ENCODE measurements around the gene NCOA1. TPM values are rescaled to one million over a fixed set of nuclear protein-coding genes. Genes with fewer than 3 reads are reported as not detected.
"Not testable (repeated sequence)": the region's sequence is repeated elsewhere in the genome, so short reads cannot be mapped to it uniquely, and the experiment has no call there.

NCOA1 gene
- total RNA-seq, 2 donors from 2014 or later: 44.2 to 47.1 TPM

DNA sequence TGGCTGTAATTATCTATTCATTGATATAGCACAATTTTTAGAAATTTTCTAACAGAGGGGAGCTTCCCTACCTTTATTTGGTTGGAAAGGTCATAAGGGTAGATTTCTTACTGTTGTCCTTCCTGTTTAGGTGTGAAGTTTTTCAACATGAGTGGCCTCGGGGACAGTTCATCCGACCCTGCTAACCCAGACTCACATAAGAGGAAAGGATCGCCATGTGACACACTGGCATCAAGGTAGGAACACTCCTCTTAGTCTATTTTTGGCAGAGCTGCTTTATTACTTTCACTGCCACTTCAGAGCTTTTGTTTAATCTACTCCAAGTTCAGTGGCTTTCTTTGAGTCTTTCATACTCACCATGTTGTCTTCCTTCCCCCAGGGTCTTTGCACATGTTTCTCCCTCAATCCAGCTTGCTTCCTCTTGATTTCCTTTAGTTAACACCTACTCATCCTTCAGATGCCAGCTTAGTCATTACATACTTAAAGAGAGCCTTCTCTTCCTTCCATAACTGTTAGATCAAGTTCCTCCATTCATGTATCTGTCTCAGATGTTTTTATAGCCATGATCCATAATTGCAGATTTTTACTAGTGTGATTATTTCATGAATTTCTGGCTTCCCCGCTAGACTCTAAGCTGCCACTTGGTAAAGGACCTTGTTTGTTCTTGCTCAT, 167.6 kb downstream of the NCOA1 start:
- peaks cover 22% of the 10 kb centered on the region for H3K4me1 Mint-ChIP-seq
- no peak for DNase-seq
- no peak overlapping the region for H3K27ac Mint-ChIP-seq
- H3K9me3 ChIP-seq (ENCODE audit: control insufficient read depth, low read length, poor library complexity, severe bottlenecking): no peaks in the 10 kb centered on the region
- no peak overlapping the region for H3K4me3 Mint-ChIP-seq
- peaks cover 11% of the 10 kb centered on the region for H3K36me3 Mint-ChIP-seq (ENCODE audit: low read depth)
- H3K27me3 Mint-ChIP-seq: no peaks in the 10 kb centered on the region
- ATAC-seq: no peak

DNA sequence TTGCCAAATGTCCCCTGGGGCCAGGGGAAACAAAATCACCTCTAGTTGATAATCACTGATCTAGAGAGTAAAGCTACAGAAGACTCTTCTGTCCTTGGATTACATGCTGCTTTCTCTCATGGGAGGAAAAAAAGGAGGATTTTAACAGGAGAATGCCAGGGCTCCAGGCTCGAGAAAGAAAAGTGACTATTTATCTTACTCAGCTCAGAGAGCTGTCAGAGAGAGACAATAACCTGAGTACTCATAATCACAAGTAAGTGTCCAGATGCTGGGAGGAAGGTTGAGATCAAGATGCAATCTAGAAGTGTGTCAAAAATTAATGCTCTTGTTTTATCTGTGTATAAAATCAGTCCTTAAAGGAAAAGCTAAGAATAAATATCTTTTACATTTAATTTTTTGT, 168.8 kb downstream of the NCOA1 start:
- Mint-ChIP-seq H3K27me3 (no peaks in the 10 kb centered on the region), H3K36me3 (ENCODE audit: low read depth) (peaks cover 12% of the 10 kb centered on the region), H3K4me3 (no peak overlapping the region), H3K27ac (no peak overlapping the region), H3K4me1 (peaks cover 20% of the 10 kb centered on the region)
- H3K9me3 ChIP-seq (ENCODE audit: control insufficient read depth, low read length, poor library complexity, severe bottlenecking): no peaks in the 10 kb centered on the region
- DNase-seq (no peak), ATAC-seq (no peak)

DNA sequence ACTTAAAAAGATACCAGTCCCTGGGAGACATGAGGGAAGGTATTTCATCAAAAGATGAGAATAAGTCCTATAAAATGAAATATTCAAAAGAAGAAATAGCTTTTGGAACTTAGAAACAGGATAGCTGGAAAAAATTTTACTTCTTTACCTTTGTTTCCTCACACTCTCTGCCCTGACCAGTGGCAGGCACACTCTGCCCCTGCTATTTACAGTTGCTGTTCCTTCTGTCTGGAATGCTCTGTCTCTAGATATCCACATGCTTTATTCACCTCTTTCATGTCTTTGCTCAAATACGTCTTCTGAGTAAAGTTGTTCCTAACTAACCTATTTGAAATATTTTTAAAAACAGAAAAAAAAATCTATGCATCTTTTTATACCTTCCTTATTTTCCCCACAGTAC, 176.5 kb downstream of the NCOA1 start:
- Mint-ChIP-seq H3K36me3 (ENCODE audit: low read depth) (peaks cover 7% of the 10 kb centered on the region), H3K4me3 (no peak overlapping the region), H3K27me3 (no peaks in the 10 kb centered on the region), H3K4me1 (peaks cover 10% of the 10 kb centered on the region), H3K27ac (no peak overlapping the region)
- no peak for ATAC-seq
- DNase-seq: no peak
- H3K9me3 ChIP-seq (ENCODE audit: control insufficient read depth, low read length, poor library complexity, severe bottlenecking): no peaks in the 10 kb centered on the region

DNA sequence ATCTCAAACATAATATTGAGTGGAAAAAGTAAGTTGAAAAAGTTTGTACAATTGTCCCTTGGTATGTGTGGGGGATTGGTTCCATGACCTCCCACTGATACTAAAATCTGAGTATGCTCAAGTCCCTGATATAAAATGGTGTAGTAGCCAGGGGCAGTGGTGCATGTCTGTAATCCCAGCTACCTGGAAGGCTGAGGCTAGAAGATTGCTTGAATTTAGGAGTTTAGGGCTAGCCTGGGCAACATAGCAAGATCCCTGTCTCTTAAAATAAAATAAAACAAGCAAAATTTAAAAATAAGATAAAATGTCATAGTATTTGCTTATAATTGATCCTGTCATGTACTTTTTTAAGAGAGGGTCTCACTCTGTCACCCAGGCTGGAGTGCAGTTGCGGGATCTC, 180.2 kb downstream of the NCOA1 start:
- H3K27ac Mint-ChIP-seq: peak overlapping the region; percentile 80
- ATAC-seq (no peak), DNase-seq (no peak)
- H3K36me3 Mint-ChIP-seq (ENCODE audit: low read depth): peaks cover 7% of the 10 kb centered on the region
- H3K4me1 Mint-ChIP-seq: peaks cover 6% of the 10 kb centered on the region
- H3K9me3 ChIP-seq (ENCODE audit: control insufficient read depth, low read length, poor library complexity, severe bottlenecking): no peaks in the 10 kb centered on the region
- H3K4me3 Mint-ChIP-seq: no peak overlapping the region
- no peaks in the 10 kb centered on the region for H3K27me3 Mint-ChIP-seq

DNA sequence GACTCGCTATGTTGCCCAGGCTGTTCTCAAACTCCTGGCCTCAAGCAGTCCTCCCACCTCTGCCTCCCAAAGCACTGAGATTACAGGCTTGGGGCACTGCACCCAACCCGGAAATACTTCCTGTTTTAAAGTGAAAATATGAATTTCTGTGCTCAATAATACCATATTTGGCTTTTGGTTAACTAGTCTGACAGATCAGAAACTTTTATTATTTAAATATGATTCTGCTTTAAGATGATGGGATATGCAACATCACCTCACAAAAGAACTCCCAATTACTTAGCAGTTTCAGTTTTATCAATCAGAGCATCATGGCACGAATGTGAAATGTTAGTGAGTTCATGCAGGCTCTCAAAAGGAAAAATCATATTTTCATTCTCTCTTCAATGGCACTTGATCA, 181.5 kb downstream of the NCOA1 start:
- Mint-ChIP-seq H3K4me3 (no peak overlapping the region), H3K27ac (peak overlapping the region; percentile 80), H3K4me1 (peaks cover 6% of the 10 kb centered on the region), H3K36me3 (ENCODE audit: low read depth) (peaks cover 9% of the 10 kb centered on the region), H3K27me3 (no peaks in the 10 kb centered on the region)
- no peaks in the 10 kb centered on the region for H3K9me3 ChIP-seq (ENCODE audit: control insufficient read depth, low read length, poor library complexity, severe bottlenecking)
- ATAC-seq: no peak
- DNase-seq: no peak

DNA sequence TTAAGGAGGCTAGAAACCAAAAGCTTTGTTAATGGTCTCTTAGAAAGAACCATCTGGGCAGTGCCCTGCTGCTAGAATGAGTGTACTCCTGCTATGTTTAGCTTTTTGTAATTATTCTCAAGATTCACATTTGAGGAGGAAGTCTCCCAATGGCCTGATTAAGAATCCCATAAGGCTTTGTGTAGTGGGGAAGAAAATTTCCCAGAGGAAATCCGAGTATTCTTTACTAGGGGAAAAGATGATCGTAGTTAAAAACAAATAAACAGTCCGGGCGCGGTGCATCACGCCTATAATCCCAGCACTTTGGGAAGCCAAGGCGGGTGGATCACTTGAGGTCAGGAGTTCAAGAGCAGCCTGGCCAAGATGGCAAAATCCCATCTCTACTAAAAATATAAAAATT, 184.3 kb downstream of the NCOA1 start:
- DNase-seq (no peak), ATAC-seq (no peak)
- Mint-ChIP-seq H3K4me1 (peaks cover 5% of the 10 kb centered on the region), H3K27ac (peak overlapping the region; percentile 16), H3K36me3 (ENCODE audit: low read depth) (peaks cover 14% of the 10 kb centered on the region), H3K27me3 (no peaks in the 10 kb centered on the region), H3K4me3 (no peak overlapping the region)
- H3K9me3 ChIP-seq (ENCODE audit: control insufficient read depth, low read length, poor library complexity, severe bottlenecking): no peaks in the 10 kb centered on the region

DNA sequence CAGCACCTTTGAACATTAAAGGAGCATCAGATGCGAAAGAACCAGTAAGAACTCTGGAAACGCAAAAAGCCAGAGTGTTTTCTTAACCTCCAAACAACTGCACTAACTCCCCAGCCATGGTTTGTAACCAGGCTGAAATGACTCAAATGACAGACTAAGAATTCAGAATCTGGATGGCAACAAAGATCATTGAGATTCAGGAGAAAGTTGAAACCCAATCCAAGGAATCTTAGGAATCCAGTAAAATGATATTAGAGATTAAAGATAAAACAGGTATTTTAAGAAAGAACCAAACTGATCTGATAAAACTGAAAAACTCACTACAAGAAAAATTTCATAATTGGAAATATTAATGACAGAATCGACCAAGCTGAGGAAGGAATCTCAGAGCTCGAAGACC, 185.4 kb downstream of the NCOA1 start:
- no peak overlapping the region for H3K4me3 Mint-ChIP-seq
- peaks cover 12% of the 10 kb centered on the region for H3K36me3 Mint-ChIP-seq (ENCODE audit: low read depth)
- no peak overlapping the region for H3K27ac Mint-ChIP-seq
- ATAC-seq (no peak), DNase-seq (no peak)
- peaks cover 3% of the 10 kb centered on the region for H3K4me1 Mint-ChIP-seq
- no peaks in the 10 kb centered on the region for H3K27me3 Mint-ChIP-seq
- H3K9me3 ChIP-seq (ENCODE audit: control insufficient read depth, low read length, poor library complexity, severe bottlenecking): no peaks in the 10 kb centered on the region

DNA sequence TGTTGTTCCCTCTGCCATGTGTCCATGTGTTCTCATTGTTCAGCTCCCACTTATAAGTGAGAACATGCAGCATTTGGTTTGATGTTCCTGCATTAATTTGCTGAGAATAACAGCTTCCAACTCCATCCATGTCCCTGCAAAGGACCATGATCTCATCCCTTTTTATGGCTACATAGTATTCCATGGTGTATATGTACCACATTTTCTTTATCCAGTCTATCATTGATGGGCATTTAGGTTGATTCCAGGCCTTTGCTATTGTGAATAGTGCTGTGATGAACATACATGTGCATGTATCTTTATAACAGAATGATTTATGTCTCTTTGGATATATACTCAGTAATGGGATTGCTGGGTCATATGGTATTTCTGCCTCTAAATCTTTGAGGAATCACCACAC, 187.0 kb downstream of the NCOA1 start:
- H3K36me3 Mint-ChIP-seq (ENCODE audit: low read depth): peaks cover 12% of the 10 kb centered on the region
- not testable (repeated sequence) for H3K4me1 Mint-ChIP-seq; H3K27me3 Mint-ChIP-seq; H3K9me3 ChIP-seq (ENCODE audit: control insufficient read depth, low read length, poor library complexity, severe bottlenecking); DNase-seq; H3K27ac Mint-ChIP-seq; H3K4me3 Mint-ChIP-seq; ATAC-seq

DNA sequence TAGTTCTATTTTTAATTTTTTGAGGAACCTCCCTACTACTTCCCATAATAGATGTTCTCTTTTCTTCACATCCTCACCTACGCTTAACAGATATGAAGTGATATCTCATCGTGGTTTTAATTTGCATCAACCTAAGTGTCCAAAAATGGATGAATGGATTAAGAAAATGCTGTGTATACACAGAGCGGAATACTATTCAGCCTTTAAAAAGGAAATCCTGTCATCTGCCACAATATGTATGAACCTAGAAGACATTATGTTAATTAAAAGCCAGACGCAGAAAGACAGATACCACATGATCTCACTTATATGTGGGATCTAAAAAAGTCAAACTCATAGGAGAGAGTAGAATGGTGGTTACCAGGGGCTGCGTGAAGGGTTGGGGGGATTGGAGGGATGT, 189.1 kb downstream of the NCOA1 start:
- no peak for DNase-seq
- H3K9me3 ChIP-seq (ENCODE audit: control insufficient read depth, low read length, poor library complexity, severe bottlenecking): no peaks in the 10 kb centered on the region
- no peak overlapping the region for H3K27ac Mint-ChIP-seq
- no peak overlapping the region for H3K4me3 Mint-ChIP-seq
- ATAC-seq: no peak
- peaks cover 8% of the 10 kb centered on the region for H3K36me3 Mint-ChIP-seq (ENCODE audit: low read depth)
- no peaks in the 10 kb centered on the region for H3K4me1 Mint-ChIP-seq
- H3K27me3 Mint-ChIP-seq: no peaks in the 10 kb centered on the region

DNA sequence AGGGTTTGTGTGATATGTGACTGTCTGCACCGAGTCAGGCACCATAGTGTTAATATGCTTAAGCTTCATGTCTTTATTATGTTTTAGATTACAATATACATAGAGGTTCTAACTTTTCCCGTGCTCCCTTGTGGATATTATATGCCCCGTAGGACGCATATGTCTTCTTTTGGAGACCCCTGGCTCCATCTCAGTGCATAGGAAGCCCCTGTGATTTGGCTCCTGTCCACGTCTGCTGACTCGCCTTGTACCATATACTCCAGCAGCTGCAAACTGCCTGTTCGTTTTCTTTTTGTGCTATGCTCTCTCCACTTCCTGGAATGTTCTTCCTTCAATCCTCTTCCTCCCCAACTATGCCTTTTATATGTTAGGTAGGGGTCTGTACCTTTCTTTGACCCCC, 191.2 kb downstream of the NCOA1 start:
- no peaks in the 10 kb centered on the region for H3K27me3 Mint-ChIP-seq
- DNase-seq (no peak), ATAC-seq (no peak)
- H3K9me3 ChIP-seq (ENCODE audit: control insufficient read depth, low read length, poor library complexity, severe bottlenecking): no peaks in the 10 kb centered on the region
- peaks cover 8% of the 10 kb centered on the region for H3K36me3 Mint-ChIP-seq (ENCODE audit: low read depth)
- H3K27ac Mint-ChIP-seq: no peak overlapping the region
- no peaks in the 10 kb centered on the region for H3K4me1 Mint-ChIP-seq
- no peak overlapping the region for H3K4me3 Mint-ChIP-seq

DNA sequence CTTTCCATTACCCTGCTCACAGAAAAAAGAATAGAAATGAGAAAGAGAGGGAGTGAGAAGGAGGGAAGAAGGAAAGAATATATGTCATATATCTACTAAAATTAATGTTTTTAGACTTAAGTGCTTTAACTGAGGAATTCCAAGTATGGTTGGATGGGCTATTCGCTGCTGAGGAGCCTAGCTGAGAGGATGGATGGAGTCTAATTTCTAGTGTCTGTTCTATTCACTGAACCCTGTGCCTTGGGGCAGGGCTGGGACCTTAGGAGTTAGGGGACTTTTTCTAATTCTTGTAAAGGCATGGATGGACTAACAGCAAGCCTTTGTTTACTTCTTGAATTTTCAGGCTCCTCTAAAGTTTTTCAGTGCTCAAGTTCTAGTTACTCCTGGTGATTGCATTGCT, 192.4 kb downstream of the NCOA1 start:
- Mint-ChIP-seq H3K36me3 (ENCODE audit: low read depth) (peaks cover 8% of the 10 kb centered on the region), H3K27me3 (no peaks in the 10 kb centered on the region), H3K27ac (no peak overlapping the region), H3K4me1 (no peaks in the 10 kb centered on the region), H3K4me3 (no peak overlapping the region)
- DNase-seq (no peak), ATAC-seq (no peak)
- no peaks in the 10 kb centered on the region for H3K9me3 ChIP-seq (ENCODE audit: control insufficient read depth, low read length, poor library complexity, severe bottlenecking)

DNA sequence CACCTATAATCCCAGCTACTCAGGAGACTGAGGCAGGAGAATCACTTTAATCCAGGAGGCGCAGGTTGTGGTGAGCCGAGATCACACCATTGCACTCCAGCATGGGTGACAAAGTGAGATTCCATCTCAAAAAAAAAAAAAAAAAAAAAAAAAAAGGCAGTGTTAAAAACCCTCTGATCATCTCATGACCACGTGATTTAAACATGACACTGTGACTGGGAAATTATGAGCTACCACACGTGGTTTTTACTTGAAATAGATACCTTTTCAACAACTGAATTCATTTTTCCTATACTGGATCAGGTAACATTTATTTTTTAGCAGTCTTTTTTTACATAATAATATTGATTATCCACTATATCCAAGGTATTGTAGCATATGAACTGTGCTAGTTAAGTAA, 199.5 kb downstream of the NCOA1 start:
- H3K27me3 Mint-ChIP-seq: no peaks in the 10 kb centered on the region
- peaks cover 2% of the 10 kb centered on the region for H3K4me1 Mint-ChIP-seq
- H3K27ac Mint-ChIP-seq: no peak overlapping the region
- no peak for ATAC-seq
- H3K36me3 Mint-ChIP-seq (ENCODE audit: low read depth): peaks cover 10% of the 10 kb centered on the region
- no peak for DNase-seq
- H3K4me3 Mint-ChIP-seq: no peak overlapping the region
- no peaks in the 10 kb centered on the region for H3K9me3 ChIP-seq (ENCODE audit: control insufficient read depth, low read length, poor library complexity, severe bottlenecking)

DNA sequence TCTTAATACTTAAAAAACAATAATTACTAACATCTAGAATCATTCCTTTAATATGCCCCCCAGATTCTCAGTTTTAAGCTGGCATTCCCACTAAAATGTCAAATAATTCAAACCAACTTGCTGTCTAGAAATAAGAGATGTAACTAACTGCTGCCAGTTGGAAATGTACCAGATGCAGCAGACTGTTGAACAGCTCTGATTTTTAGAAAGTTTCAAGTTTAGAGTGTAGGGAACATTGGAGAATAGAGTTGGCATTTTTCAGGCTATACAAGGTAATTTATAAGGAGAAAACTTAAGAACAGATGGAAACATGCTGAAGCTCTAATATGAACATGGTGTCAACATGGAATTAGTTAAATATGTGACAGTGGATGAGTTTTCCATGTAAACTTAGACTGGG, 200.8 kb downstream of the NCOA1 start:
- H3K27me3 Mint-ChIP-seq: no peaks in the 10 kb centered on the region
- DNase-seq: no peak
- no peaks in the 10 kb centered on the region for H3K9me3 ChIP-seq (ENCODE audit: control insufficient read depth, low read length, poor library complexity, severe bottlenecking)
- H3K4me3 Mint-ChIP-seq: no peak overlapping the region
- no peak overlapping the region for H3K27ac Mint-ChIP-seq
- H3K4me1 Mint-ChIP-seq: peaks cover 2% of the 10 kb centered on the region
- peaks cover 13% of the 10 kb centered on the region for H3K36me3 Mint-ChIP-seq (ENCODE audit: low read depth)
- no peak for ATAC-seq

DNA sequence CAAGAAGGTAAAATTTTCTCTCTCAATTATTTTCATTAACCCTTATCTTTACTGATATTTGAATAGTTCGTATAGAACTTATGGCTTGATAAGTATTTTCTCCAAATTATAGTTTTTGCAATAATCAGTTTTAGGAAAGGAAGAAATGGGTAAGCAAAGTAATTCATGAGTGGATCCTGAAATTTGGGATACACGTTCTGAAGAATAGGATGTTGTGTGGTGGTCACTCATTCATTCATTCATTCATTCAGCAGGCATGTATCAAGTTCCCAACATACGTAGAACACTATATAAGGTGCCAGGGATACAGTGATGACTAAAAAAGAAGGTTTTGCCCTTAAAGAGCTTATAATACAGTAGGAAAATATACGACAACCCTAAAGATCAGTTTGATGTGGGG, 206.7 kb downstream of the NCOA1 start:
- no peak for ATAC-seq
- Mint-ChIP-seq H3K27ac (no peak overlapping the region), H3K36me3 (ENCODE audit: low read depth) (peaks cover 10% of the 10 kb centered on the region), H3K27me3 (no peaks in the 10 kb centered on the region), H3K4me1 (no peaks in the 10 kb centered on the region), H3K4me3 (no peak overlapping the region)
- DNase-seq: no peak
- H3K9me3 ChIP-seq (ENCODE audit: control insufficient read depth, low read length, poor library complexity, severe bottlenecking): no peaks in the 10 kb centered on the region
